ENCODE results near the gene BMS1. TPM values are rescaled to one million over a fixed set of nuclear protein-coding genes. Genes with fewer than 3 reads are reported as not detected.

Gene BMS1
- total and polyA plus RNA-seq, 2 of the 4 experiments (the other 2 are of a cell fraction), result 7.5 to 22.9 TPM

DNA sequence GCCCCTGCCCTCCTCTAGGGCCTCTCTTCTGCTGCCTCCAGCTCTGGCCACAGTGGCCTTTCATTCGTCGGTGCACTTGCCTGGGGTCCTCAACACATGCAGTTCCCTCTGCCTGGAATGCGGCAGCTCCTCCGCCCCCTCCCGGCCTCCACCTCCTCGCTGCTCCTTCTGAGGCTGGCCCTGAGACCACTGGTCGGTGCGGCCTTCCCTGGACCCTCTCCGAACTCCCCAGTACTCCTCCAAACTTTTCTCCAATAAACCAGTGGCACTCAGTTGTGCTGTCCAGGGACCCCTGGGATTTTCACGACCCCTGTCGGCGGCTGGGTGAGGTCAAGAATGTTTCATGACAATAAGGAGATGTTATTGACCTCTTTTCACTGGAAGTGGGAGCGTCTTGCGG is 53.5 kb downstream of the BMS1 start:
- no peak overlapping the region for H2BK120ac ChIP-seq (ENCODE audit: low read depth, low read length)
- H3K9me3 ChIP-seq (ENCODE audit: control insufficient read depth, insufficient read depth, low read length), result no peaks in the 10 kb centered on the region
- no peak overlapping the region for H3K9ac ChIP-seq (ENCODE audit: low read depth, low read length)
- no peaks in the 10 kb centered on the region; the same call in 1 of the 2 replicates for H3K27me3 ChIP-seq (ENCODE audit: control insufficient read depth, insufficient read depth, low read length)
- intact Hi-C loops (cut with micrococcal nuclease) (no loop called here), in situ Hi-C loops (cut with MboI; ENCODE audit: low sequenced_read_pairs) (no loop called here), dilution Hi-C loops (cut with HindIII; ENCODE audit: low sequenced_read_pairs, unreplicated experiment) (no loop called here)
- H2BK5ac ChIP-seq (ENCODE audit: low read depth, low read length, poor library complexity, severe bottlenecking), result no peak overlapping the region
- no peak overlapping the region for H2AK5ac ChIP-seq (ENCODE audit: low read depth, low read length)
- H3K27ac ChIP-seq (ENCODE audit: insufficient read depth, low read length), result no peak overlapping the region
- H3K18ac ChIP-seq (ENCODE audit: low read depth, low read length), result no peak overlapping the region
- no peak overlapping the region for H3K14ac ChIP-seq (replicated peaks; ENCODE audit: low read depth, low read length)
- H2AK9ac ChIP-seq (replicated peaks; ENCODE audit: low read depth, low read length, poor library complexity), result no peak overlapping the region
- no peak overlapping the region for H2AFZ ChIP-seq (replicated peaks; ENCODE audit: low read length, poor library complexity)
- DNase-seq (no peak), ATAC-seq (ENCODE audit: low read depth) (no peak)
- no peak overlapping the region for H3K4me2 ChIP-seq (ENCODE audit: low read depth, low read length)
- TF ChIP-seq MAFK (IDR thresholded peaks at IDR 0.05; ENCODE audit: low read depth, low read length) (no peak), MAZ (IDR thresholded peaks at IDR 0.05; ENCODE audit: borderline replicate concordance, low read depth, low read length) (no peak), FOS (IDR thresholded peaks at IDR 0.05; ENCODE audit: low read depth, low read length) (no peak), CHD1 (IDR thresholded peaks at IDR 0.05; ENCODE audit: low read depth, low read length) (no peak), MXI1 (IDR thresholded peaks at IDR 0.05; ENCODE audit: borderline replicate concordance, low read depth, low read length) (no peak), SMC3 (IDR thresholded peaks at IDR 0.05; ENCODE audit: low read depth, low read length) (no peak), CTCF (conservative IDR thresholded peaks at IDR 0.05; ENCODE audit: low read depth, low read length) (no peak), RFX5 (IDR thresholded peaks at IDR 0.05; ENCODE audit: low read depth, low read length) (no peak), BHLHE40 (IDR thresholded peaks at IDR 0.05; ENCODE audit: low read depth, low read length) (no peak), ELK1 (IDR thresholded peaks at IDR 0.05; ENCODE audit: borderline replicate concordance, low read depth, low read length) (no peak), USF2 (IDR thresholded peaks at IDR 0.05; ENCODE audit: low read depth, low read length) (no peak), CEBPB (IDR thresholded peaks at IDR 0.05; ENCODE audit: low read depth, low read length) (no peak), NFE2L2 (IDR thresholded peaks at IDR 0.05; ENCODE audit: low read depth, low read length) (no peak)
- H4K20me1 ChIP-seq (ENCODE audit: insufficient read depth, low read length), result no peaks in the 10 kb centered on the region
- peaks cover 4% of the 10 kb centered on the region; the same call in 1 of the 2 replicates for H3K36me3 ChIP-seq (ENCODE audit: control insufficient read depth, insufficient read depth, low read length)
- no peaks in the 10 kb centered on the region for H3K4me1 ChIP-seq (ENCODE audit: control insufficient read depth, insufficient read depth, low read length)
- H4K91ac ChIP-seq (ENCODE audit: insufficient read depth, low read depth, low read length), result no peak overlapping the region
- H3K4me3 ChIP-seq (ENCODE audit: insufficient read depth, low read depth, low read length), result no peak overlapping the region
- 40% methylated on average over 6 of the region's 14 CpGs; no CpG with 5 or more reads in 1 of the 2 experiments for WGBS, 2 experiments (ENCODE audit: extremely low coverage in 2 of 2, insufficient read length in 1 of 2)
- no peak overlapping the region for H3K23ac ChIP-seq (ENCODE audit: low read depth, low read length)
- H4K8ac ChIP-seq (ENCODE audit: low read depth in 2 of 2, low read length in 2 of 2), result no peak overlapping the region
- H4K5ac ChIP-seq (ENCODE audit: low read depth, low read length), result no peak overlapping the region
- no peaks in the 10 kb centered on the region for H3K9me1 ChIP-seq (ENCODE audit: insufficient read depth, low read length)
- no peak overlapping the region for H2BK15ac ChIP-seq (ENCODE audit: low read depth, low read length)
- H2BK20ac ChIP-seq (ENCODE audit: low read depth, low read length), result no peak overlapping the region
- H3K56ac ChIP-seq (ENCODE audit: extremely low read depth, insufficient read depth, low read length), result no peak overlapping the region
- BruUV-seq (replicated peaks), result no TSS peak
- ChIA-PET POLR2A (ENCODE audit: unreplicated experiment) (no interaction called here), CTCF (no interaction called here)
- no peak overlapping the region for H3K4ac ChIP-seq (ENCODE audit: low read depth, low read length)
- H3K79me1 ChIP-seq (ENCODE audit: low read depth in 1 of 2, low read length in 2 of 2), result no peaks in the 10 kb centered on the region

Data from IMR-90 (cell line).